ENCODE measurements around the gene ADAMTS20. TPM values are rescaled to one million over a fixed set of nuclear protein-coding genes. Genes with fewer than 3 reads are reported as not detected.

The ADAMTS20 gene
- total and polyA plus RNA-seq, 10 of the 15 experiments (the other 5 are each of a cell fraction or from before 2014, with no cell fraction given), result 0.33 TPM; not detected in 9

- SMC1A ChIA-PET (ENCODE audit: uncharacterized antibody, unreplicated experiment), result no interaction called here
- BruUV-seq (replicated peaks), result no TSS peak
- WGBS (ENCODE audit: insufficient coverage, insufficient replicate concordance, low lambda C conversion rate, missing lambda C conversion rate), result 0% methylated on average over 1 of the region's 1 CpG
Observed at GRCh38 chr12:43381879-43382278, 170.1 kb downstream of the ADAMTS20 start.

GRCh38 chr12:43378448-43378847 is 173.6 kb downstream of the ADAMTS20 start:
- FAIRE-seq (no peak), ATAC-seq (no peak), DNase-seq (ENCODE audit: low read depth, low spot score) (no peak)
- ChIA-PET RAD21 (ENCODE audit: unreplicated experiment) (no interaction called here), CTCF (no interaction called here), SMC1A (ENCODE audit: uncharacterized antibody, unreplicated experiment) (no interaction called here), POLR2A (no interaction called here)
- Histone ChIP-seq H2AFZ (ENCODE audit: control insufficient read depth, low read depth, low read length) (no peak overlapping the region), H3K36me3 (ENCODE audit: control insufficient read depth in 2 of 2, insufficient read depth in 2 of 2, low read length in 1 of 2) (no peaks in the 10 kb centered on the region), H3K4me3 (no peak overlapping the region), H3K4me2 (ENCODE audit: control insufficient read depth, insufficient read depth) (no peak overlapping the region), H3K4me1 (ENCODE audit: control insufficient read depth, insufficient read depth, low read length) (no peaks in the 10 kb centered on the region), H3K27ac (ENCODE audit: control insufficient read depth, insufficient read depth) (no peak overlapping the region), H3K9me3 (replicated peaks; ENCODE audit: control insufficient read depth, insufficient read depth, low read length) (no peaks in the 10 kb centered on the region), H3K9ac (ENCODE audit: control insufficient read depth, insufficient read depth, low read length) (no peak overlapping the region), H3K27me3 (replicated peaks in 1 of 2; ENCODE audit: control insufficient read depth in 2 of 2, insufficient read depth in 2 of 2, low read length in 1 of 2) (no peaks in the 10 kb centered on the region), H3K79me2 (ENCODE audit: control insufficient read depth, insufficient read depth, low read length) (no peaks in the 10 kb centered on the region), H4K20me1 (ENCODE audit: control insufficient read depth, insufficient read depth) (no peaks in the 10 kb centered on the region)
- in situ Hi-C loops (cut with MboI), result no loop called here
- no TSS peak for BruUV-seq (replicated peaks)
- TF ChIP-seq BCL11A (IDR thresholded peaks at IDR 0.05; ENCODE audit: low read depth, low read length) (no peak), ELK1 (IDR thresholded peaks at IDR 0.05; ENCODE audit: low read depth, low read length) (no peak), RCOR1 (conservative IDR thresholded peaks at IDR 0.05; ENCODE audit: low read depth, low read length) (no peak), SREBF2 (IDR thresholded peaks at IDR 0.05; ENCODE audit: low read length) (no peak), YBX1 (IDR thresholded peaks at IDR 0.05) (no peak), E2F8 (IDR thresholded peaks at IDR 0.05; ENCODE audit: low read depth, partially characterized antibody) (no peak), GATAD2B (conservative IDR thresholded peaks at IDR 0.05; ENCODE audit: low read depth) (no peak)
- intact Hi-C loops (cut with micrococcal nuclease; ENCODE audit: unreplicated experiment), result no loop called here

More at GRCh38 chr12:43381879-43382278, 170.1 kb downstream of the ADAMTS20 start:
- Histone ChIP-seq H3K4me2 (ENCODE audit: control insufficient read depth, insufficient read depth) (no peak overlapping the region), H3K79me2 (ENCODE audit: control insufficient read depth, insufficient read depth, low read length) (no peaks in the 10 kb centered on the region), H4K20me1 (ENCODE audit: control insufficient read depth, insufficient read depth) (no peaks in the 10 kb centered on the region), H3K4me1 (ENCODE audit: control insufficient read depth, insufficient read depth, low read length) (no peaks in the 10 kb centered on the region), H3K9ac (ENCODE audit: control insufficient read depth, insufficient read depth, low read length) (no peak overlapping the region), H3K27me3 (replicated peaks in 1 of 2; ENCODE audit: control insufficient read depth in 2 of 2, insufficient read depth in 2 of 2, low read length in 1 of 2) (no peaks in the 10 kb centered on the region), H3K36me3 (ENCODE audit: control insufficient read depth in 2 of 2, insufficient read depth in 2 of 2, low read length in 1 of 2) (no peaks in the 10 kb centered on the region), H2AFZ (ENCODE audit: control insufficient read depth, low read depth, low read length) (no peak overlapping the region), H3K27ac (ENCODE audit: control insufficient read depth, insufficient read depth) (no peak overlapping the region), H3K4me3 (no peak overlapping the region), H3K9me3 (replicated peaks; ENCODE audit: control insufficient read depth, insufficient read depth, low read length) (no peaks in the 10 kb centered on the region)
- ATAC-seq, result no peak
- in situ Hi-C loops (cut with MboI), result no loop called here
- CTCF ChIA-PET, result no interaction called here
- RAD21 ChIA-PET (ENCODE audit: unreplicated experiment), result no interaction called here
- no peak for DNase-seq (ENCODE audit: low read depth, low spot score)
- intact Hi-C loops (cut with micrococcal nuclease; ENCODE audit: unreplicated experiment), result no loop called here
- POLR2A ChIA-PET, result no interaction called here
- FAIRE-seq, result no peak
- TF ChIP-seq ZNF24 (IDR thresholded peaks at IDR 0.05), result no peak

Measured in GM12878 (cell line).